ENCODE results near the gene BLCAP.

The BLCAP gene

GRCh38 chr20:37513779-37514359 lies 13.8 kb downstream of the BLCAP start:
- TF ChIP-seq JUND (IDR thresholded peaks at IDR 0.05; ENCODE audit: low read depth), result no peak
- no peak for DNase-seq (ENCODE audit: low read depth in 1 of 2, low spot score in 1 of 2)
- in situ Hi-C loops (cut with HindIII; ENCODE audit: low pct_unique_long_range_greater_than_20kb, low sequenced_read_pairs), result no loop called here

DNA sequence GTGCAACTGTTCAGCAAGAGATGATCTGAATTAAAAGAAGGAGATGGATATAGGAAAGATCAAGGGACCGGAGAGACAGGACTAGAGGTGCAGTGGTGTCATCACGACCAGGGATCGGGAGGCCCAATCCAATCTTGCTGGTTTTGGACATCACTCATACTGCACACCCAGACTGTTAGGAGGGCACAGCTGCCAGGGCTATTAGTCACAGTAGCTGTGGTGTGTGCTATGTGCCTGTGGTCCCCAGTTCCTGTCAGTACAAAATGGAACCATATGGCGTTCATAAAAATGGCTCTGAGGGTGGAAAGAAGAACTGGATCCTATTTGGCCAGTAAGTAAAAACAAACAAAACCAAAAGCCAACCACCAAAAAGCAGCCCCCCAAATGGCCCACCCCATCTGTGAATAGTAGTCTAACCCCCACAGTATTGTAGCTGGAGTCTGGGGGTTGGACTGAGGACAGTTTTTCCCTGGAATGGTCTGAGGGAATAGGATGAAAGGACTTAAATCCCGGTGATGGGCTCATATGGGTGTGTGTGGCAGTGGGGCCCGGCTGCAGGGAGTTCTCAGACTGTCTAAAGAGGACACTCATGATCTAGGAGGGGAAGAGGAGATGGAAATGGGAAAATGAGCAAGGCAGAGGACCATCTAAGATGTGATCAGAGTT lies 15.9 kb downstream of the BLCAP start:
- no peak for TF ChIP-seq JUND (IDR thresholded peaks at IDR 0.05; ENCODE audit: low read depth)
- in situ Hi-C loops (cut with HindIII; ENCODE audit: low pct_unique_long_range_greater_than_20kb, low sequenced_read_pairs), result no loop called here
- no peak for DNase-seq (ENCODE audit: low read depth in 1 of 2, low spot score in 1 of 2)

- no peak for TF ChIP-seq JUND (IDR thresholded peaks at IDR 0.05; ENCODE audit: low read depth)
- in situ Hi-C loops (cut with HindIII; ENCODE audit: low pct_unique_long_range_greater_than_20kb, low sequenced_read_pairs), result no loop called here
- no peak for DNase-seq (ENCODE audit: low read depth in 1 of 2, low spot score in 1 of 2)
These were observed 17.4 kb downstream of the BLCAP start for GRCh38 chr20:37510226-37510625.

- no peak for DNase-seq (ENCODE audit: low read depth in 1 of 2, low spot score in 1 of 2)
- in situ Hi-C loops (cut with HindIII; ENCODE audit: low pct_unique_long_range_greater_than_20kb, low sequenced_read_pairs), result no loop called here
- TF ChIP-seq JUND (IDR thresholded peaks at IDR 0.05; ENCODE audit: low read depth), result no peak
These were observed 21.4 kb downstream of the BLCAP start for GRCh38 chr20:37506152-37506725.

- in situ Hi-C loops (cut with HindIII; ENCODE audit: low pct_unique_long_range_greater_than_20kb, low sequenced_read_pairs), result no loop called here
- DNase-seq (ENCODE audit: low read depth in 1 of 2, low spot score in 1 of 2), result no peak
- TF ChIP-seq JUND (IDR thresholded peaks at IDR 0.05; ENCODE audit: low read depth), result no peak
These were observed 22.2 kb downstream of the BLCAP start for GRCh38 chr20:37505263-37506151.

DNA sequence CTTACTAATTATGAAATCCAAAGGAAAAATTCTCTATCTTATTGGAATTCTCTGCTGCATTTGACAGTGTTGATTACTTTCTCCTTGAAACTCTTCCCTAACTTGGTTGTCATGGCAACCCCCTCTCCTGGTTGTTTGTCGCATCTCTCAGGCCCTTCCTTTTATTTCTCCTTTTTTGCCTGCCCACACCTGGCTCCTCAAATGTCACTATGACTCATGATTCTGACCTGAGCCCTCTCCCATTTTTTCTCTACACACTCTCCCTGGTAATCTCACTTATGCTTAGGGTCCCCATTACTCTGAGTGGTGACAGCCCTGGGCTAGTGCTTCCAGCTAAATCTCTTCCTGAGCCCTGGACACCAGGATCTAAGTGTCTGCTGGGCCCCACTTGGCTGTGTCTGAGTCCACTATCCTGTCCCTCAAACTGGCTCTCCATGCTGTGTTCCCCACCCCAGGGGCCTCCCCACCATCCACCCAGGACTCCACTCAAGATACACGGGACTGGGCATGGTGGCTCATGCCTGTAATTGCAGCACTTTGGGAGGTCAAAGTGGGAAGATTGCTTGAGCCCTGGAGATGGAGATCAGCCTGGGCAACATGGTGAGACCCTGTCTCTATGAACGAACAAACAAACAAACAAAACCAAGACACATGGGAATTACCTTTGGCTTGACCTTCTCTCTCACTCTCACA lies 23.1 kb downstream of the BLCAP start:
- no peak for DNase-seq (ENCODE audit: low read depth in 1 of 2, low spot score in 1 of 2)
- TF ChIP-seq JUND (IDR thresholded peaks at IDR 0.05; ENCODE audit: low read depth), result no peak
- in situ Hi-C loops (cut with HindIII; ENCODE audit: low pct_unique_long_range_greater_than_20kb, low sequenced_read_pairs), result no loop called here

GRCh38 chr20:37503256-37503927 lies 24.3 kb downstream of the BLCAP start:
- TF ChIP-seq JUND (IDR thresholded peaks at IDR 0.05; ENCODE audit: low read depth), result no peak
- in situ Hi-C loops (cut with HindIII; ENCODE audit: low pct_unique_long_range_greater_than_20kb, low sequenced_read_pairs), result no loop called here
- DNase-seq (ENCODE audit: low read depth in 1 of 2, low spot score in 1 of 2), result no peak

GRCh38 chr20:37502654-37503053 lies 25.0 kb downstream of the BLCAP start:
- DNase-seq (ENCODE audit: low read depth in 1 of 2, low spot score in 1 of 2), result no peak
- no peak for TF ChIP-seq JUND (IDR thresholded peaks at IDR 0.05; ENCODE audit: low read depth)
- in situ Hi-C loops (cut with HindIII; ENCODE audit: low pct_unique_long_range_greater_than_20kb, low sequenced_read_pairs), result no loop called here

GRCh38 chr20:37501940-37502339 lies 25.7 kb downstream of the BLCAP start:
- TF ChIP-seq JUND (IDR thresholded peaks at IDR 0.05; ENCODE audit: low read depth), result no peak
- peak in 1 of 2 experiments; percentile 56 for DNase-seq (ENCODE audit: low read depth in 1 of 2, low spot score in 1 of 2)
- in situ Hi-C loops (cut with HindIII; ENCODE audit: low pct_unique_long_range_greater_than_20kb, low sequenced_read_pairs), result no loop called here

DNA sequence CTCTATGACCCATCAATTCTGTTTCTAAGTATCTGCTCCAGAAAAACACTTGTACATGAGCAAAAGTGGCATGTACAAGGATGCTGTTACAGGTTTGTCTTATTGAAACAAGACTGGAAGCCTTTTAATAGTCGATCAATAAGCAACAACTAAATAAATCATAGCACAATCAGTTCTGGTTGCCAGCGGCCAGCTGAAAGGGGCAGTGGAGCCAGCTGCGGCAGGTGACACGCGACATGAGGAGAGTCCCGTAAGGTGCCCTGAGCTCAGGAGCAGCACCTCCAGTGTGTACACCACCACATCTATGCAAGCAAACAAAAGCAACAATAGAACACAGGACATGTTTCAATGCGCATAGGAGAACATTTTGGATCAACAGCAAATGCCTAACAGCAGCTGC lies 27.4 kb downstream of the BLCAP start:
- DNase-seq (ENCODE audit: low read depth in 1 of 2, low spot score in 1 of 2), result no peak
- TF ChIP-seq JUND (IDR thresholded peaks at IDR 0.05; ENCODE audit: low read depth), result no peak
- in situ Hi-C loops (cut with HindIII; ENCODE audit: low pct_unique_long_range_greater_than_20kb, low sequenced_read_pairs), result no loop called here

DNA sequence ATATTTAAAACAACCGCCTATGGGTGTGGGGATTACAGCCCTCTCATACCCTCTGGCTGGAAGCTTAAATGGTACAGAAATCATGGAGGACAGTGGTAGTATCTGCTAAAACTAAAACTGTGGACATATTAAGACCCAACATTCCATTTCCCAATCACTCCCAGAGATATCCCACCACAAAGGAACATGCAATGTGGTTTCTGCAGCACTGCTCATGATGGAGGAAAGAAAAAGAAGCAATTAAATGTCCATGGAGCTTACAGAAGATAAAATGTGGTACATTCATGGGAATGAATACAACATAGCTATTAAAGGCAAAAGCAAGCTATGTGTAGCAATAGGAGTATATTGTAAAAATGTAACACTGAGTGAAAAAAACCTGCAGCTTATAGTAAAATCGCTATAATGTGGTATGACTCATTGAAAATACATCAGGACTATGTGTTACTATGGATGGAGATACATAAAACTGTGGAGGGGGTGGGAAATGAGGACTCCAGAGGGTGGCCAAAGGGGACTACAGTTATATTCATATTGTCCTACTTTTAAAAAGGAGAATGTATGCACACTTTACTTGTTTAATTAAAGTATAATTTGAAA lies 29.5 kb downstream of the BLCAP start:
- TF ChIP-seq JUND (IDR thresholded peaks at IDR 0.05; ENCODE audit: low read depth), result no peak
- no peak for DNase-seq (ENCODE audit: low read depth in 1 of 2, low spot score in 1 of 2)
- in situ Hi-C loops (cut with HindIII; ENCODE audit: low pct_unique_long_range_greater_than_20kb, low sequenced_read_pairs), result no loop called here
